GM19372 (cell line): ENCODE data around the gene SEMA4A.
"Not testable (repeated sequence)": the region's sequence is repeated elsewhere in the genome, so short reads cannot be mapped to it uniquely, and the experiment has no call there.

Experiments used
- ATAC-seq: cut with Tn5 transposase; IDR thresholded peaks from one replicate; pipeline ENCODE4 v1.9.1; 2021; ENCODE audit warnings: mild to moderate bottlenecking, low read depth, moderate library complexity; ENCODE audit not compliant: unreplicated experiment

Gene SEMA4A

GRCh38 chr1:156190265-156190664, 36.9 kb downstream of the SEMA4A start:
- not testable (repeated sequence) for ATAC-seq

- ATAC-seq = no peak
Observed at GRCh38 chr1:156191292-156191964, 38.0 kb downstream of the SEMA4A start.

GRCh38 chr1:156193208-156193487, 39.8 kb downstream of the SEMA4A start:
- ATAC-seq = no peak

- ATAC-seq = peak; percentile 98
Observed at GRCh38 chr1:156193488-156194299, 40.3 kb downstream of the SEMA4A start, which contains the start of gene SLC25A44. Gene SLC25A44 (plus strand): TSS chr1:156194104. CDS start chr1:156199848, 5,744 bp downstream.

GRCh38 chr1:156194300-156194652, 40.9 kb downstream of the SEMA4A start:
- no peak for ATAC-seq

GRCh38 chr1:156195853-156196252, 42.5 kb downstream of the SEMA4A start:
- ATAC-seq = no peak

- no peak for ATAC-seq
Observed at GRCh38 chr1:156196445-156196844, 43.1 kb downstream of the SEMA4A start.

GRCh38 chr1:156198831-156199349, 45.5 kb downstream of the SEMA4A start:
- ATAC-seq = no peak

GRCh38 chr1:156200044-156200443, 46.7 kb downstream of the SEMA4A start:
- ATAC-seq = no peak

GRCh38 chr1:156203331-156203730, 49.9 kb downstream of the SEMA4A start:
- no peak for ATAC-seq

GRCh38 chr1:156204686-156205085, 51.3 kb downstream of the SEMA4A start:
- ATAC-seq = no peak

- no peak for ATAC-seq
Observed at GRCh38 chr1:156211243-156211642, 57.9 kb downstream of the SEMA4A start.

- ATAC-seq = no peak
Observed at GRCh38 chr1:156212130-156212529, 58.7 kb downstream of the SEMA4A start.

- ATAC-seq = peak; percentile 92
Observed at GRCh38 chr1:156212833-156213643, 59.7 kb downstream of the SEMA4A start, which contains the start of gene PMF1. Gene PMF1 (plus strand): TSS chr1:156213007. CDS start chr1:156213016, 9 bp downstream.

GRCh38 chr1:156213644-156213966, 60.2 kb downstream of the SEMA4A start:
- ATAC-seq = no peak

- no peak for ATAC-seq
Observed at GRCh38 chr1:156214024-156214748, 60.8 kb downstream of the SEMA4A start.

GRCh38 chr1:156216361-156217086, 63.1 kb downstream of the SEMA4A start:
- not testable (repeated sequence) for ATAC-seq

- ATAC-seq = no peak
Observed at GRCh38 chr1:156217871-156218270, 64.5 kb downstream of the SEMA4A start.

GRCh38 chr1:156220226-156220625, 66.8 kb downstream of the SEMA4A start:
- ATAC-seq = no peak
